Neural cell (in vitro differentiated cells): ENCODE measurements around the gene IFI6. TPM values are rescaled to one million over a fixed set of nuclear protein-coding genes. Genes with fewer than 3 reads are reported as not detected.

Experiments
- H2AFZ ChIP-seq: fragments of 200-600, 300-800 bp; sonication (generic), shearing (Covaris generic); 2 replicates; pipeline ENCODE4 v1.6.0; 2014; ENCODE audit warnings: low read depth, mild to moderate bottlenecking, antibody characterized with exemption, low read length, moderate library complexity
- H3F3A ChIP-seq: fragments of 200-600 bp; shearing (Covaris generic); 2 replicates; pipeline ENCODE4 v1.6.1; 2016; ENCODE audit warnings: mild to moderate bottlenecking, moderate library complexity, mixed read lengths, antibody characterized with exemption, low read length; ENCODE audit not compliant: insufficient read depth, poor library complexity, severe bottlenecking
- H3K27ac ChIP-seq: fragments of 200-600, 300-800 bp; sonication (generic), shearing (Covaris generic); 2 replicates; pipeline ENCODE4 v1.5.1; 2014; ENCODE audit warnings: mild to moderate bottlenecking, low read length, moderate library complexity
- H3K27me3 ChIP-seq: fragments of 300-800, 200-600 bp; sonication (generic), shearing (Covaris generic); 2 replicates; pipeline ENCODE4 v1.6.0; 2014; ENCODE audit warnings: mild to moderate bottlenecking, low read depth, low read length, moderate library complexity; ENCODE audit not compliant: insufficient read depth
- H3K36me3 ChIP-seq: fragments of 300-800, 200-600 bp; sonication (generic), shearing (Covaris generic); 2 replicates; pipeline ENCODE4 v1.5.1; 2014; ENCODE audit warnings: mild to moderate bottlenecking, antibody characterized with exemption, low read length, moderate library complexity; ENCODE audit not compliant: insufficient read depth
- H3K4me2 ChIP-seq: fragments of 300-800, 200-600 bp; sonication (generic), shearing (Covaris generic); 2 replicates; pipeline ENCODE4 v1.6.0; 2014; ENCODE audit warnings: mild to moderate bottlenecking, low read length
- H3K4me3 ChIP-seq: fragments of 300-800, 200-600 bp; sonication (generic), shearing (Covaris generic); 2 replicates; pipeline ENCODE4 v1.5.1; 2014; ENCODE audit warnings: mild to moderate bottlenecking, low read length, moderate library complexity
- H3K79me2 ChIP-seq: fragments of 200-600 bp; shearing (Covaris generic); replicated peaks from 2 replicates; pipeline ENCODE4 v1.6.0; 2014; ENCODE audit warnings: mild to moderate bottlenecking, low read length, moderate library complexity; ENCODE audit not compliant: insufficient read depth
- H3K9ac ChIP-seq: fragments of 300-800, 200-600 bp; sonication (generic), shearing (Covaris generic); 2 replicates; pipeline ENCODE4 v1.6.1; 2016; ENCODE audit warnings: mild to moderate bottlenecking, low read length, mixed read lengths
- H3K9me2 ChIP-seq: fragments of 200-600 bp; shearing (Covaris generic); 2 replicates; pipeline ENCODE4 v1.6.1; 2016; ENCODE audit warnings: mild to moderate bottlenecking, low read length, mixed read lengths; ENCODE audit not compliant: insufficient read depth
- H3K9me3 ChIP-seq: fragments of 200-600, 300-800 bp; sonication (generic), shearing (Covaris generic); 2 replicates; pipeline ENCODE4 v1.6.1; 2016; ENCODE audit warnings: mild to moderate bottlenecking, mixed run types, low read length, moderate library complexity, mixed read lengths
- H4K20me1 ChIP-seq: fragments of 200-600 bp; shearing (Covaris generic); 2 replicates; pipeline ENCODE4 v1.6.1; 2016; ENCODE audit warnings: mild to moderate bottlenecking, mixed run types; ENCODE audit not compliant: insufficient read depth
- EP300 ChIP-seq: fragments of 450-650 bp; conservative IDR thresholded peaks from 2 replicates; pipeline ENCODE4 v1.6.1; 2014; ENCODE audit warnings: antibody characterized with exemption, mild to moderate bottlenecking, moderate library complexity; ENCODE audit not compliant: poor library complexity, severe bottlenecking
- EZH2 ChIP-seq: fragments of 200-600, 300-800 bp; shearing (Covaris generic), sonication (generic); IDR thresholded peaks from 2 replicates; pipeline ENCODE4 v1.6.1; 2014; ENCODE audit warnings: antibody characterized with exemption, low read length, borderline replicate concordance, mild to moderate bottlenecking; ENCODE audit not compliant: insufficient read depth, poor library complexity, severe bottlenecking
- MXI1 ChIP-seq: fragments of 450-650 bp; conservative IDR thresholded peaks from 2 replicates; pipeline ENCODE4 v1.6.1; 2014; ENCODE audit warnings: antibody characterized with exemption, mild to moderate bottlenecking; ENCODE audit not compliant: poor library complexity, severe bottlenecking
- POLR2AphosphoS5 ChIP-seq: IDR thresholded peaks from 2 replicates; pipeline ENCODE4 v1.6.1; 2012
- RAD21 ChIP-seq: fragments of 450-650 bp; conservative IDR thresholded peaks from 2 replicates; pipeline ENCODE4 v1.6.1; 2014; ENCODE audit warnings: antibody characterized with exemption, mild to moderate bottlenecking, moderate library complexity
- SMC3 ChIP-seq: fragments of 450-650 bp; conservative IDR thresholded peaks from 2 replicates; pipeline ENCODE4 v1.6.1; 2014; ENCODE audit warnings: antibody characterized with exemption, mild to moderate bottlenecking, moderate library complexity; ENCODE audit not compliant: poor library complexity
- TAF1 ChIP-seq: IDR thresholded peaks from 2 replicates; pipeline ENCODE4 v1.6.1; 2012; ENCODE audit warnings: low read depth
- polyA plus RNA-seq: library from polyadenylated mRNA; depleted of rRNA; stranded (reverse); fragments of >200 nt; gene quantifications from 2 replicates; pipeline ENCODE4 v1.2.3, GENCODE V29; 2014
- TF ChIP-seq, protein P1 (sequence below): IDR thresholded peaks from 2 replicates; pipeline ENCODE4 v1.6.1; 2012; ENCODE audit warnings: borderline replicate concordance
- TF ChIP-seq, protein P2 (sequence below): fragments of 450-650 bp; IDR thresholded peaks from 2 replicates; pipeline ENCODE4 v1.5.1; 2014; ENCODE audit warnings: antibody characterized with exemption, mild to moderate bottlenecking, moderate library complexity; ENCODE audit not compliant: poor library complexity, severe bottlenecking

Gene IFI6
- polyA plus RNA-seq, 1 donor from 2014 or later = 0.35 TPM

DNA sequence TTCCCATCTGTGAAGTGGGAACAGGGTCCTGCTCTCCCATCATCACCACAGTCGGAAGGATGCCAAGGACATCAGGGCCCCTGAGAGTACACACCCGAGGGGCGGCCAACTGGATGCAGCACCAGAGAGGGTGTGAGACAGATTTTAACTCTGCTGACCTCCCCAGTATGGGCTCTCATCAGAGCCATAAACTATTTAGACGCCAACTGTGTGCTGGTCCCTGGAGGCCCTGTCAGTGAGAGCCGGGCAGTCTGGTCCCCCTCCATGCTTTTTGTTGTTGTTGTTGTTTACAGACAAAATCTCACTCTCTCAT is 38.7 kb downstream of the IFI6 start:
- H3K27me3 ChIP-seq = peaks cover 35% of the 10 kb centered on the region
- H3K4me3 ChIP-seq = no peak overlapping the region

GRCh38 chr1:27632387-27633297 is 39.4 kb downstream of the IFI6 start:
- H3K27me3 ChIP-seq = peaks cover 35% of the 10 kb centered on the region
- no peak overlapping the region for H3K27ac ChIP-seq
- H2AFZ ChIP-seq = no peak overlapping the region
- no peaks in the 10 kb centered on the region for H3K9me3 ChIP-seq
- H3K36me3 ChIP-seq = no peaks in the 10 kb centered on the region
- H3F3A ChIP-seq = no peaks in the 10 kb centered on the region
- H3K79me2 ChIP-seq = no peaks in the 10 kb centered on the region
- no peak overlapping the region for H3K4me3 ChIP-seq
- H3K9me2 ChIP-seq = no peaks in the 10 kb centered on the region
- no peak overlapping the region for H3K9ac ChIP-seq
- TF ChIP-seq RAD21 = no peak
- TF ChIP-seq EP300 = no peak
- no peak for TF ChIP-seq TAF1
- no peak for TF ChIP-seq MXI1
- no peak for TF ChIP-seq SMC3
- TF ChIP-seq, protein P1, sequence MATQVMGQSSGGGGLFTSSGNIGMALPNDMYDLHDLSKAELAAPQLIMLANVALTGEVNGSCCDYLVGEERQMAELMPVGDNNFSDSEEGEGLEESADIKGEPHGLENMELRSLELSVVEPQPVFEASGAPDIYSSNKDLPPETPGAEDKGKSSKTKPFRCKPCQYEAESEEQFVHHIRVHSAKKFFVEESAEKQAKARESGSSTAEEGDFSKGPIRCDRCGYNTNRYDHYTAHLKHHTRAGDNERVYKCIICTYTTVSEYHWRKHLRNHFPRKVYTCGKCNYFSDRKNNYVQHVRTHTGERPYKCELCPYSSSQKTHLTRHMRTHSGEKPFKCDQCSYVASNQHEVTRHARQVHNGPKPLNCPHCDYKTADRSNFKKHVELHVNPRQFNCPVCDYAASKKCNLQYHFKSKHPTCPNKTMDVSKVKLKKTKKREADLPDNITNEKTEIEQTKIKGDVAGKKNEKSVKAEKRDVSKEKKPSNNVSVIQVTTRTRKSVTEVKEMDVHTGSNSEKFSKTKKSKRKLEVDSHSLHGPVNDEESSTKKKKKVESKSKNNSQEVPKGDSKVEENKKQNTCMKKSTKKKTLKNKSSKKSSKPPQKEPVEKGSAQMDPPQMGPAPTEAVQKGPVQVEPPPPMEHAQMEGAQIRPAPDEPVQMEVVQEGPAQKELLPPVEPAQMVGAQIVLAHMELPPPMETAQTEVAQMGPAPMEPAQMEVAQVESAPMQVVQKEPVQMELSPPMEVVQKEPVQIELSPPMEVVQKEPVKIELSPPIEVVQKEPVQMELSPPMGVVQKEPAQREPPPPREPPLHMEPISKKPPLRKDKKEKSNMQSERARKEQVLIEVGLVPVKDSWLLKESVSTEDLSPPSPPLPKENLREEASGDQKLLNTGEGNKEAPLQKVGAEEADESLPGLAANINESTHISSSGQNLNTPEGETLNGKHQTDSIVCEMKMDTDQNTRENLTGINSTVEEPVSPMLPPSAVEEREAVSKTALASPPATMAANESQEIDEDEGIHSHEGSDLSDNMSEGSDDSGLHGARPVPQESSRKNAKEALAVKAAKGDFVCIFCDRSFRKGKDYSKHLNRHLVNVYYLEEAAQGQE = no peak
- TF ChIP-seq EZH2 = no peak
- no peak overlapping the region for H3K4me2 ChIP-seq
- no peaks in the 10 kb centered on the region for H4K20me1 ChIP-seq

More for the DNA sequence above, 38.7 kb downstream of the IFI6 start:
- Histone ChIP-seq H2AFZ (no peak overlapping the region), H3K9ac (no peak overlapping the region), H3F3A (no peaks in the 10 kb centered on the region), H4K20me1 (no peaks in the 10 kb centered on the region), H3K27ac (no peak overlapping the region), H3K9me3 (no peaks in the 10 kb centered on the region), H3K9me2 (no peaks in the 10 kb centered on the region), H3K36me3 (no peaks in the 10 kb centered on the region), H3K79me2 (no peaks in the 10 kb centered on the region), H3K4me2 (no peak overlapping the region)
- no peak for TF ChIP-seq MXI1
- no peak for TF ChIP-seq EZH2
- no peak for TF ChIP-seq SMC3
- TF ChIP-seq POLR2AphosphoS5 = no peak
- TF ChIP-seq TAF1 = no peak
- TF ChIP-seq, protein P1 = no peak
- no peak for TF ChIP-seq EP300
- TF ChIP-seq, protein P2, sequence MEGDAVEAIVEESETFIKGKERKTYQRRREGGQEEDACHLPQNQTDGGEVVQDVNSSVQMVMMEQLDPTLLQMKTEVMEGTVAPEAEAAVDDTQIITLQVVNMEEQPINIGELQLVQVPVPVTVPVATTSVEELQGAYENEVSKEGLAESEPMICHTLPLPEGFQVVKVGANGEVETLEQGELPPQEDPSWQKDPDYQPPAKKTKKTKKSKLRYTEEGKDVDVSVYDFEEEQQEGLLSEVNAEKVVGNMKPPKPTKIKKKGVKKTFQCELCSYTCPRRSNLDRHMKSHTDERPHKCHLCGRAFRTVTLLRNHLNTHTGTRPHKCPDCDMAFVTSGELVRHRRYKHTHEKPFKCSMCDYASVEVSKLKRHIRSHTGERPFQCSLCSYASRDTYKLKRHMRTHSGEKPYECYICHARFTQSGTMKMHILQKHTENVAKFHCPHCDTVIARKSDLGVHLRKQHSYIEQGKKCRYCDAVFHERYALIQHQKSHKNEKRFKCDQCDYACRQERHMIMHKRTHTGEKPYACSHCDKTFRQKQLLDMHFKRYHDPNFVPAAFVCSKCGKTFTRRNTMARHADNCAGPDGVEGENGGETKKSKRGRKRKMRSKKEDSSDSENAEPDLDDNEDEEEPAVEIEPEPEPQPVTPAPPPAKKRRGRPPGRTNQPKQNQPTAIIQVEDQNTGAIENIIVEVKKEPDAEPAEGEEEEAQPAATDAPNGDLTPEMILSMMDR = no peak
- no peak for TF ChIP-seq RAD21
